Ovary (tissue), 9 donors: ENCODE data around the gene ST3GAL3. TPM values are rescaled to one million over a fixed set of nuclear protein-coding genes. Genes with fewer than 3 reads are reported as not detected.

Source experiments
- DNase-seq, 5 donors: peaks; one replicate each; pipeline ENCODE4 v3.0.0-alpha.2; 2019 to 2020
- H3K27ac ChIP-seq, 2 donors: fragments of 200-600 bp; one replicate each; pipeline versions ENCODE4 v1.5.1 to v1.8.0; 2019 to 2022
- H3K27me3 ChIP-seq: fragments of 200-600 bp; one replicate; pipeline ENCODE4 v1.8.0; 2022
- H3K36me3 ChIP-seq: fragments of 200-600 bp; sonication (generic); one replicate; pipeline ENCODE4 v1.5.1; 2019
- H3K4me1 ChIP-seq: one replicate; pipeline ENCODE4 v1.8.1; 2013; ENCODE audit warnings: mild to moderate bottlenecking, moderate library complexity; ENCODE audit not compliant: insufficient read depth
- H3K4me3 ChIP-seq: fragments of 200-600 bp; sonication (generic); one replicate; pipeline ENCODE4 v1.5.1; 2017
- H3K9me3 ChIP-seq, 2 donors: fragments of 200-600 bp in 1 of 2; sonication (generic) in 1 of 2; one replicate each; pipeline versions ENCODE4 v1.5.1 to v1.8.1; 2013 to 2019; ENCODE audit warnings: mild to moderate bottlenecking in 1 of 2, moderate library complexity in 1 of 2
- CTCF ChIP-seq, 3 donors: fragments of 450-650 bp in 2 of 3; fragments of 200-600 bp in 1 of 3; IDR thresholded peaks; one replicate each; pipeline versions ENCODE4 v1.5.1 to v1.8.0; 2016 to 2022; ENCODE audit warnings: antibody characterized with exemption in 3 of 3, mild to moderate bottlenecking in 1 of 3
- EP300 ChIP-seq: sonication (generic); formaldehyde crosslinking; IDR thresholded peaks from one replicate; pipeline ENCODE4 v1.6.1; 2017; ENCODE audit warnings: antibody characterized with exemption
- POLR2A ChIP-seq: fragments of 450-650 bp; IDR thresholded peaks from one replicate; pipeline ENCODE4 v1.6.1; 2017; ENCODE audit warnings: antibody characterized with exemption, mild to moderate bottlenecking, moderate library complexity
- WGBS, 3 donors: extraction: QIAGEN DNeasy Blood & Tissue Kit in 1 of 3; methylation state at CpG; one replicate each; pipeline versions ENCODE4 v1.1.5 to v1.1.7; 2013 to 2017; 5-methylcytosine and 5-hydroxymethylcytosine counted together
- intact Hi-C, 4 donors: fragments of 100-400 bp; cut with DNase I; formaldehyde crosslinking; loops; one replicate each; pipeline versions ENCODE4 v1.11.0 to v1.15.1; 2022 to 2023
- polyA plus RNA-seq, 2 donors: library from polyadenylated mRNA; stranded (reverse); fragments of 200-250 nt in 1 of 2; fragments of 350-450 nt in 1 of 2; fragmentation: Illumina TruSeq in 1 of 2; extraction: RNeasy Lipid Tissue Mini Kit (QIAGEN cat#74804) in 1 of 2; gene quantifications; one replicate each; pipeline ENCODE4 v1.2.3, GENCODE V29; 2013 to 2014
- total RNA-seq, 7 donors: library from RNA; depleted of rRNA in 2 of 7; stranded (reverse); fragments of >200 nt in 2 of 7; fragmentation: NEBNext Ultra II Directional in 3 of 7; extraction: Animal tissue kit (Norgen Biotek cat#: 25700) in 3 of 7; gene quantifications; one replicate each; pipeline versions ENCODE4 v1.1.0 to v1.2.4, GENCODE V29; 2016 to 2023
- donor health status: DM: no; HTN: no; CAD: no; lungs with moderate emphysema.
- donor health status: DM: no; HTN: no; CAD: no.
- donor health status: Bipolar disorder and iron deficiency.
- donor health status: DM: yes; HTN: yes; CAD: no.
- donor health status: DM: no; HTN: no; CAD: no.
- donor health status: DM: yes; HTN: yes; CAD: no.

The ST3GAL3 gene
- total and polyA plus RNA-seq, 9 donors, result 11.4 to 43.3 (median 27.1) TPM

- intact Hi-C loops, result no loop called here
- DNase-seq, result no peak
- no peaks in the 10 kb centered on the region for H3K36me3 ChIP-seq
- no peaks in the 10 kb centered on the region for H3K27me3 ChIP-seq
- H3K4me3 ChIP-seq, result no peak overlapping the region
- H3K9me3 ChIP-seq, result no peaks in the 10 kb centered on the region
- no peak for TF ChIP-seq CTCF (IDR thresholded peaks at IDR 0.05)
- no peak for TF ChIP-seq EP300
- no peak for TF ChIP-seq POLR2A
- no peaks in the 10 kb centered on the region for H3K4me1 ChIP-seq
- H3K27ac ChIP-seq, result no peak overlapping the region
- WGBS, 3 donors, result 95 to 98% (median 97%) methylated on average over 5 of the region's 5 CpGs
These were observed 98.0 kb downstream of the ST3GAL3 start for GRCh38 chr1:43805340-43805739.

- intact Hi-C loops, result no loop called here
- no peak overlapping the region for H3K4me3 ChIP-seq
- no peak for DNase-seq
- TF ChIP-seq CTCF (IDR thresholded peaks at IDR 0.05) (no peak), EP300 (no peak), POLR2A (no peak)
- no peaks in the 10 kb centered on the region for H3K4me1 ChIP-seq
- no peaks in the 10 kb centered on the region for H3K36me3 ChIP-seq
- no peaks in the 10 kb centered on the region for H3K27me3 ChIP-seq
- no peaks in the 10 kb centered on the region for H3K9me3 ChIP-seq
- WGBS, 3 donors, result 97 to 99% (median 98%) methylated on average over 2 of the region's 2 CpGs
- H3K27ac ChIP-seq, result no peak overlapping the region
These were observed 98.8 kb downstream of the ST3GAL3 start for GRCh38 chr1:43806183-43806582.

- 96 to 99% (median 98%) methylated on average over 2 of the region's 2 CpGs for WGBS, 3 donors
These were observed 101.8 kb downstream of the ST3GAL3 start for GRCh38 chr1:43809097-43809673.

GRCh38 chr1:43812579-43812978 lies 105.2 kb downstream of the ST3GAL3 start:
- Histone ChIP-seq H3K9me3 (no peaks in the 10 kb centered on the region), H3K4me1 (peaks cover 2% of the 10 kb centered on the region), H3K4me3 (no peak overlapping the region), H3K27me3 (no peaks in the 10 kb centered on the region), H3K36me3 (no peaks in the 10 kb centered on the region), H3K27ac (no peak overlapping the region)
- TF ChIP-seq CTCF (IDR thresholded peaks at IDR 0.05) (no peak), POLR2A (no peak), EP300 (no peak)
- DNase-seq, result no peak
- 55 to 68% (median 60%) methylated on average over 3 of the region's 3 CpGs for WGBS, 3 donors
- intact Hi-C loops, result no loop called here

More at GRCh38 chr1:43809097-43809673, 101.8 kb downstream of the ST3GAL3 start:
- H3K36me3 ChIP-seq, result no peaks in the 10 kb centered on the region
- no peaks in the 10 kb centered on the region for H3K27me3 ChIP-seq
- H3K9me3 ChIP-seq, result no peaks in the 10 kb centered on the region
- intact Hi-C loops, result no loop called here
- peaks cover 2% of the 10 kb centered on the region for H3K4me1 ChIP-seq
- H3K4me3 ChIP-seq, result no peak overlapping the region
- no peak overlapping the region for H3K27ac ChIP-seq
- DNase-seq, result no peak
- TF ChIP-seq EP300, result no peak
- TF ChIP-seq CTCF (IDR thresholded peaks at IDR 0.05), result no peak
- no peak for TF ChIP-seq POLR2A
